ENCODE measurements around the gene COL4A2. TPM values are rescaled to one million over a fixed set of nuclear protein-coding genes. Genes with fewer than 3 reads are reported as not detected.

Gene COL4A2
- total RNA-seq, 3 donors from 2014 or later: 0.63 to 1.2 (median 1.1) TPM

GRCh38 chr13:110555601-110556223, 248.6 kb downstream of the COL4A2 start:
- Mint-ChIP-seq H3K4me1 (ENCODE audit: low read depth) (peaks cover 8% of the 10 kb centered on the region), H3K4me3 (no peak overlapping the region), H3K27me3 (ENCODE audit: low read depth) (peaks cover 3% of the 10 kb centered on the region), H3K36me3 (ENCODE audit: insufficient read depth) (no peaks in the 10 kb centered on the region), H3K9me3 (no peaks in the 10 kb centered on the region)
- DNase-seq (no peak), ATAC-seq (no peak)

- Mint-ChIP-seq H3K4me1 (ENCODE audit: low read depth) (peaks cover 11% of the 10 kb centered on the region), H3K9me3 (no peaks in the 10 kb centered on the region), H3K4me3 (no peak overlapping the region), H3K27me3 (ENCODE audit: low read depth) (peaks cover 3% of the 10 kb centered on the region), H3K36me3 (ENCODE audit: insufficient read depth) (no peaks in the 10 kb centered on the region)
- ATAC-seq (no peak), DNase-seq (no peak)
Measured at GRCh38 chr13:110556224-110556606, 249.1 kb downstream of the COL4A2 start.

- H3K9me3 Mint-ChIP-seq: no peaks in the 10 kb centered on the region
- peaks cover 13% of the 10 kb centered on the region for H3K4me1 Mint-ChIP-seq (ENCODE audit: low read depth)
- peaks cover 3% of the 10 kb centered on the region for H3K27me3 Mint-ChIP-seq (ENCODE audit: low read depth)
- no peak for DNase-seq
- no peak for ATAC-seq
- H3K36me3 Mint-ChIP-seq (ENCODE audit: insufficient read depth): no peaks in the 10 kb centered on the region
- no peak overlapping the region for H3K4me3 Mint-ChIP-seq
Measured at GRCh38 chr13:110557082-110557481, 250.0 kb downstream of the COL4A2 start.

GRCh38 chr13:110557610-110558305, 250.7 kb downstream of the COL4A2 start:
- H3K9me3 Mint-ChIP-seq: no peaks in the 10 kb centered on the region
- H3K36me3 Mint-ChIP-seq (ENCODE audit: insufficient read depth): no peaks in the 10 kb centered on the region
- H3K27me3 Mint-ChIP-seq (ENCODE audit: low read depth): peaks cover 3% of the 10 kb centered on the region
- DNase-seq (no peak), ATAC-seq (no peak)
- no peak overlapping the region for H3K4me3 Mint-ChIP-seq
- H3K4me1 Mint-ChIP-seq (ENCODE audit: low read depth): peaks cover 17% of the 10 kb centered on the region

GRCh38 chr13:110559429-110559943, 252.4 kb downstream of the COL4A2 start:
- Mint-ChIP-seq H3K36me3 (ENCODE audit: insufficient read depth) (no peaks in the 10 kb centered on the region), H3K4me3 (no peak overlapping the region), H3K27me3 (ENCODE audit: low read depth) (peaks cover 3% of the 10 kb centered on the region), H3K4me1 (ENCODE audit: low read depth) (peaks cover 23% of the 10 kb centered on the region), H3K9me3 (no peaks in the 10 kb centered on the region)
- DNase-seq: no peak
- ATAC-seq: no peak

GRCh38 chr13:110559986-110560385, 252.9 kb downstream of the COL4A2 start:
- ATAC-seq: no peak
- H3K36me3 Mint-ChIP-seq (ENCODE audit: insufficient read depth): no peaks in the 10 kb centered on the region
- H3K4me3 Mint-ChIP-seq: peak overlapping the region; percentile 84

GRCh38 chr13:110560601-110561343, 253.7 kb downstream of the COL4A2 start:
- Mint-ChIP-seq H3K36me3 (ENCODE audit: insufficient read depth) (no peaks in the 10 kb centered on the region), H3K4me1 (ENCODE audit: low read depth) (peaks cover 23% of the 10 kb centered on the region), H3K4me3 (peak overlapping the region; percentile 84), H3K27me3 (ENCODE audit: low read depth) (peaks cover 3% of the 10 kb centered on the region), H3K9me3 (no peaks in the 10 kb centered on the region)
- DNase-seq: no peak
- ATAC-seq: peak in 1 of 2 donors; percentile 16

More at GRCh38 chr13:110559986-110560385, 252.9 kb downstream of the COL4A2 start:
- H3K27me3 Mint-ChIP-seq (ENCODE audit: low read depth): peaks cover 3% of the 10 kb centered on the region
- H3K4me1 Mint-ChIP-seq (ENCODE audit: low read depth): peaks cover 23% of the 10 kb centered on the region
- no peak for DNase-seq
- H3K9me3 Mint-ChIP-seq: no peaks in the 10 kb centered on the region

GRCh38 chr13:110561344-110562035, 254.4 kb downstream of the COL4A2 start, which contains the start of gene RAB20:
RAB20 (minus strand) TSS chr13:110561722; CDS start chr13:110561519, 203 bp downstream.
- peak within 1 kb of the TSS; percentile 92 for H3K4me3 Mint-ChIP-seq
- H3K4me1 Mint-ChIP-seq (ENCODE audit: low read depth): peaks cover 23% of the 10 kb centered on the region
- DNase-seq (peak; percentile 51), ATAC-seq (peak; percentile 77 to 79)
- H3K27me3 Mint-ChIP-seq (ENCODE audit: low read depth): peaks cover 3% of the 10 kb centered on the region
- no peaks in the 10 kb centered on the region for H3K9me3 Mint-ChIP-seq
- no peaks in the 10 kb centered on the region for H3K36me3 Mint-ChIP-seq (ENCODE audit: insufficient read depth)

GRCh38 chr13:110562036-110562597, 255.0 kb downstream of the COL4A2 start:
- Mint-ChIP-seq H3K4me3 (peak overlapping the region; percentile 92), H3K36me3 (ENCODE audit: insufficient read depth) (no peaks in the 10 kb centered on the region), H3K4me1 (ENCODE audit: low read depth) (peaks cover 23% of the 10 kb centered on the region), H3K9me3 (no peaks in the 10 kb centered on the region), H3K27me3 (ENCODE audit: low read depth) (peaks cover 3% of the 10 kb centered on the region)
- DNase-seq (no peak), ATAC-seq (no peak)

Other genes with a start within 250 kb of the COL4A2 start
- gene COL4A1, start 127 bp upstream of the COL4A2 start, total RNA-seq: under 1 TPM; 0.42 to 0.66 (median 0.54) TPM

Measured in activated T-cell treated with anti-CD3 and anti-CD28 coated beads, Interleukin-2, amount 50 U/mL, for 4 hours (primary cell).